Right lobe of liver (tissue), 4 donors: ENCODE results near the gene PDHA2.

Experiments
- POLR2A ChIP-seq: fragments of 450-650 bp; IDR thresholded peaks from one replicate; pipeline ENCODE4 v1.6.1; 2017; ENCODE audit warnings: antibody characterized with exemption, mild to moderate bottlenecking
- TF ChIP-seq, protein P1 (sequence below), 4 donors: fragments of 200-600 bp in 3 of 4; fragments of 450-650 bp in 1 of 4; IDR thresholded peaks; one replicate each; pipeline versions ENCODE4 v1.5.1 to v1.8.0; 2016 to 2022; ENCODE audit warnings: antibody characterized with exemption in 4 of 4, mild to moderate bottlenecking in 2 of 4
- donor health status: DM: no; HTN: no; CAD: no.
- donor health status: DM: no; HTN: no; CAD: no.
- donor health status: DM: no; HTN: yes; CAD: no.

DNA sequence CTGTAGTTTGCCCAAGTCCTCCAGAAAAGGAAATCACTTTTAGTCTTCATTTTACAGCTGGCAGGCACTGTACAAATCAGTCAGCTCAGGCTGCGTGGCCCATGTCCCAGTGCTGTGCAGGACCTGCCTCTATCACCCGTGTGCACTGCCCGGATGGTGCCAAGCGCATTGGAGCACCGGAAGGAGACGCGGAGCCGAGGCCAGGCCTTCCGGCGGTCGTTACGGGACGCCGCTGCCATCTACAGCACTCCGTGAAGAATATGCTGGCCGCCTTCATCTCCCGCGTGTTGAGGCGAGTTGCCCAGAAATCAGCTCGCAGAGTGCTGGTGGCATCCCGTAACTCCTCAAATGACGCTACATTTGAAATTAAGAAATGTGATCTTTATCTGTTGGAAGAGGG lies at the start of gene PDHA2:
- TF ChIP-seq, protein P1, sequence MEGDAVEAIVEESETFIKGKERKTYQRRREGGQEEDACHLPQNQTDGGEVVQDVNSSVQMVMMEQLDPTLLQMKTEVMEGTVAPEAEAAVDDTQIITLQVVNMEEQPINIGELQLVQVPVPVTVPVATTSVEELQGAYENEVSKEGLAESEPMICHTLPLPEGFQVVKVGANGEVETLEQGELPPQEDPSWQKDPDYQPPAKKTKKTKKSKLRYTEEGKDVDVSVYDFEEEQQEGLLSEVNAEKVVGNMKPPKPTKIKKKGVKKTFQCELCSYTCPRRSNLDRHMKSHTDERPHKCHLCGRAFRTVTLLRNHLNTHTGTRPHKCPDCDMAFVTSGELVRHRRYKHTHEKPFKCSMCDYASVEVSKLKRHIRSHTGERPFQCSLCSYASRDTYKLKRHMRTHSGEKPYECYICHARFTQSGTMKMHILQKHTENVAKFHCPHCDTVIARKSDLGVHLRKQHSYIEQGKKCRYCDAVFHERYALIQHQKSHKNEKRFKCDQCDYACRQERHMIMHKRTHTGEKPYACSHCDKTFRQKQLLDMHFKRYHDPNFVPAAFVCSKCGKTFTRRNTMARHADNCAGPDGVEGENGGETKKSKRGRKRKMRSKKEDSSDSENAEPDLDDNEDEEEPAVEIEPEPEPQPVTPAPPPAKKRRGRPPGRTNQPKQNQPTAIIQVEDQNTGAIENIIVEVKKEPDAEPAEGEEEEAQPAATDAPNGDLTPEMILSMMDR (IDR thresholded peaks at IDR 0.05), result no peak
- no peak for TF ChIP-seq POLR2A
